A673 (cell line): ENCODE data around the gene PRR15. TPM values are rescaled to one million over a fixed set of nuclear protein-coding genes. Genes with fewer than 3 reads are reported as not detected.

Source experiments
- BruUV-seq: library from RNA; stranded (reverse); fragments of 400-500 nt; replicated peaks from 2 replicates; lab custom pipeline; 2021; lab: Mats Ljungman, UMichigan
- CTCF ChIA-PET: fragments of 300-600 bp; sonication (Branson Sonifier 250); formaldehyde crosslinking; loops from one replicate; lab custom pipeline; 2022; ENCODE audit warnings: antibody characterized with exemption; lab: Charles Lee
- POLR2A ChIA-PET: fragments of 300-600 bp; sonication (Branson Sonifier 250); formaldehyde crosslinking; loops from one replicate; lab custom pipeline; 2022; ENCODE audit warnings: antibody characterized with exemption; ENCODE audit not compliant: low non-redundant PET; lab: Charles Lee
- DNase-seq: peaks from one replicate; pipeline ENCODE4 v3.0.0-alpha.2; 2015; ENCODE audit warnings: low spot score
- H3K27ac ChIP-seq: fragments of 200-600 bp; sonication (generic); 2 replicates; pipeline ENCODE4 v1.5.1; 2016; ENCODE audit warnings: mixed run types, low read depth, mild to moderate bottlenecking, mixed read lengths, antibody characterized with exemption, low read length; ENCODE audit not compliant: poor library complexity, severe bottlenecking
- H3K27me3 ChIP-seq: fragments of 200-600 bp; sonication (generic); replicated peaks from 2 replicates; pipeline ENCODE4 v1.6.1; 2017; ENCODE audit warnings: mixed run types, low read depth, mild to moderate bottlenecking, mixed read lengths, antibody characterized with exemption, low read length; ENCODE audit not compliant: insufficient read depth, poor library complexity
- H3K36me3 ChIP-seq: fragments of 200-600 bp; sonication (generic); 2 replicates; pipeline ENCODE4 v1.6.1; 2016; ENCODE audit warnings: mixed run types, mild to moderate bottlenecking, mixed read lengths, antibody characterized with exemption, low read length; ENCODE audit not compliant: insufficient read depth, poor library complexity, severe bottlenecking
- H3K4me1 ChIP-seq: fragments of 200-600 bp; sonication (generic); 2 replicates; pipeline ENCODE4 v1.6.1; 2017; ENCODE audit warnings: mixed run types, mild to moderate bottlenecking, mixed read lengths, antibody characterized with exemption, low read length; ENCODE audit not compliant: insufficient read depth, poor library complexity, severe bottlenecking
- H3K4me3 ChIP-seq: fragments of 200-600 bp; sonication (generic); 2 replicates; pipeline ENCODE4 v1.5.1; 2016; ENCODE audit warnings: low read depth, mixed run types, mild to moderate bottlenecking, mixed read lengths, low read length; ENCODE audit not compliant: poor library complexity, severe bottlenecking
- H3K9me3 ChIP-seq: fragments of 200-600 bp; sonication (generic); 2 replicates; pipeline ENCODE4 v1.6.1; 2016; ENCODE audit warnings: mixed run types, low read depth, mild to moderate bottlenecking, mixed read lengths, antibody characterized with exemption, low read length; ENCODE audit not compliant: poor library complexity, severe bottlenecking
- CTCF ChIP-seq: fragments of 300-800, 200-600 bp; sonication (generic); conservative IDR thresholded peaks from 2 replicates; pipeline ENCODE4 v1.5.1; 2017; ENCODE audit warnings: low read depth, mild to moderate bottlenecking, antibody characterized with exemption, low read length, moderate library complexity, mixed read lengths
- EZH2 ChIP-seq: fragments of 200-600 bp; sonication (generic); IDR thresholded peaks from 2 replicates; pipeline ENCODE4 v1.6.1; 2017; ENCODE audit warnings: borderline replicate concordance, low read depth, mild to moderate bottlenecking, mixed read lengths, antibody characterized with exemption, low read length; ENCODE audit not compliant: poor library complexity, severe bottlenecking
- intact Hi-C: fragments of 100-400 bp; cut with micrococcal nuclease; formaldehyde crosslinking; loops from one replicate; pipeline ENCODE4 v1.10.0; 2022; ENCODE audit not compliant: unreplicated experiment
- total RNA-seq: library from RNA; stranded (reverse); gene quantifications from 2 replicates; pipeline ENCODE4 v1.2.3, GENCODE V29; 2021

The PRR15 gene
- total RNA-seq, 1 experiment from 2014 or later, result 0.17 TPM

- no peak for TF ChIP-seq CTCF
- no peak for TF ChIP-seq EZH2
- ChIA-PET POLR2A (no interaction called here), CTCF (no interaction called here)
- H3K27ac ChIP-seq, result no peak overlapping the region
- no peaks in the 10 kb centered on the region for H3K9me3 ChIP-seq
- no TSS peak for BruUV-seq
- intact Hi-C loops, result no loop called here
- H3K4me1 ChIP-seq, result no peaks in the 10 kb centered on the region
- no peak overlapping the region for H3K4me3 ChIP-seq
- DNase-seq, result no peak
- no peaks in the 10 kb centered on the region for H3K36me3 ChIP-seq
- no peaks in the 10 kb centered on the region for H3K27me3 ChIP-seq
These were observed 43.6 kb downstream of the PRR15 start for GRCh38 chr7:29607259-29607658.

GRCh38 chr7:29607889-29608288 is 44.3 kb downstream of the PRR15 start:
- Histone ChIP-seq H3K4me1 (no peaks in the 10 kb centered on the region), H3K27me3 (no peaks in the 10 kb centered on the region), H3K36me3 (no peaks in the 10 kb centered on the region), H3K27ac (no peak overlapping the region), H3K4me3 (no peak overlapping the region), H3K9me3 (no peaks in the 10 kb centered on the region)
- intact Hi-C loops, result loop anchor here (2.0 kb wide), 1 partner anchor 685 kb away; no protein-coding TSS in a partner anchor
- ChIA-PET POLR2A (no interaction called here), CTCF (interaction anchor here (0.5 to 1.4 kb wide), 2 partner anchors 106 to 685 kb away, joined by 3 read pairs; no protein-coding TSS in a partner anchor)
- DNase-seq, result no peak
- no peak for TF ChIP-seq CTCF
- no TSS peak for BruUV-seq

GRCh38 chr7:29609162-29610037 is 45.8 kb downstream of the PRR15 start:
- ChIA-PET POLR2A (no interaction called here), CTCF (interaction anchor here (0.7 to 1.4 kb wide), 2 partner anchors 11 to 687 kb away, joined by 3 read pairs; no protein-coding TSS in a partner anchor)
- TF ChIP-seq CTCF, result peak; percentile 79
- TF ChIP-seq EZH2, result no peak
- H3K4me1 ChIP-seq, result no peaks in the 10 kb centered on the region
- no peaks in the 10 kb centered on the region for H3K36me3 ChIP-seq
- no peak overlapping the region for H3K27ac ChIP-seq
- H3K9me3 ChIP-seq, result no peaks in the 10 kb centered on the region
- BruUV-seq, result no TSS peak
- H3K4me3 ChIP-seq, result no peak overlapping the region
- intact Hi-C loops, result loop anchor here (2.0 kb wide), 1 partner anchor 687 kb away; no protein-coding TSS in a partner anchor
- DNase-seq, result peak; percentile 71
- no peaks in the 10 kb centered on the region for H3K27me3 ChIP-seq
